HG03342 (cell line): ENCODE data around the gene CHST12.
"Not testable (repeated sequence)": the region's sequence is repeated elsewhere in the genome, so short reads cannot be mapped to it uniquely, and the experiment has no call there.

Source experiments
- ATAC-seq: cut with Tn5 transposase; IDR thresholded peaks from one replicate; pipeline ENCODE4 v1.9.1; 2021; ENCODE audit warnings: mild to moderate bottlenecking, moderate library complexity; ENCODE audit not compliant: unreplicated experiment

The CHST12 gene

GRCh38 chr7:2377492-2377891 is 25.9 kb upstream of the CHST12 start:
- ATAC-seq: not testable (repeated sequence)

GRCh38 chr7:2378125-2378524 is 25.3 kb upstream of the CHST12 start:
- ATAC-seq: not testable (repeated sequence)

GRCh38 chr7:2379161-2379560 is 24.2 kb upstream of the CHST12 start:
- ATAC-seq: no peak

- no peak for ATAC-seq
These were observed 23.5 kb upstream of the CHST12 start for GRCh38 chr7:2379821-2380450.

GRCh38 chr7:2380461-2380860 is 22.9 kb upstream of the CHST12 start:
- no peak for ATAC-seq

- no peak for ATAC-seq
These were observed 22.2 kb upstream of the CHST12 start for GRCh38 chr7:2381227-2381626.

GRCh38 chr7:2381881-2382509 is 21.4 kb upstream of the CHST12 start:
- ATAC-seq: no peak

GRCh38 chr7:2383543-2384274 is 19.7 kb upstream of the CHST12 start:
- ATAC-seq: no peak

- no peak for ATAC-seq
These were observed 18.8 kb upstream of the CHST12 start for GRCh38 chr7:2384354-2385243.

- ATAC-seq: not testable (repeated sequence)
These were observed 17.3 kb upstream of the CHST12 start for GRCh38 chr7:2386122-2386521.

GRCh38 chr7:2386964-2387669 is 16.3 kb upstream of the CHST12 start:
- no peak for ATAC-seq

GRCh38 chr7:2387897-2388636 is 15.3 kb upstream of the CHST12 start:
- ATAC-seq: no peak

GRCh38 chr7:2388637-2388954 is 14.8 kb upstream of the CHST12 start:
- no peak for ATAC-seq

- not testable (repeated sequence) for ATAC-seq
These were observed 13.2 kb upstream of the CHST12 start for GRCh38 chr7:2390020-2390816.

GRCh38 chr7:2393706-2394105 is 9.7 kb upstream of the CHST12 start:
- ATAC-seq: no peak

- ATAC-seq: no peak
These were observed 8.8 kb upstream of the CHST12 start for GRCh38 chr7:2394566-2395082.

GRCh38 chr7:2398506-2398905 is 4.9 kb upstream of the CHST12 start:
- ATAC-seq: no peak

- no peak for ATAC-seq
These were observed 3.4 kb upstream of the CHST12 start for GRCh38 chr7:2399848-2400587.
